MM.1S (cell line): Measurements from ENCODE around the gene PLXND1.

Experiments used
- CTCF ChIP-seq: fragments of 300-600 bp; sonication (generic); IDR thresholded peaks from 2 replicates; pipeline ENCODE4 v1.5.1; 2016; ENCODE audit warnings: antibody characterized with exemption, low read length, mixed read lengths
- EZH2 ChIP-seq: fragments of 300-600 bp; sonication (generic); optimal IDR thresholded peaks from 2 replicates; pipeline ENCODE3; 2017; ENCODE audit warnings: low read depth, mild to moderate bottlenecking, antibody characterized with exemption, low read length, mixed read lengths
- EZH2phosphoT487 ChIP-seq: fragments of 300-600 bp; sonication (generic); IDR thresholded peaks from 2 replicates; pipeline ENCODE4 v1.6.1; 2018; ENCODE audit warnings: antibody characterized with exemption, low read length

GRCh38 chr3:129616713-129617112 lies 10.2 kb upstream of the PLXND1 start:
- TF ChIP-seq CTCF = no peak
- no peak for TF ChIP-seq EZH2
- no peak for TF ChIP-seq EZH2phosphoT487
